Esophagus squamous epithelium (tissue), 4 donors: ENCODE measurements around the gene RAB6B.

ENCODE experiments used
- POLR2A ChIP-seq, 4 donors: fragments of 450-650 bp; IDR thresholded peaks; one replicate each; pipeline ENCODE4 v1.6.1; 2017; ENCODE audit warnings: antibody characterized with exemption in 4 of 4, mild to moderate bottlenecking in 4 of 4, moderate library complexity in 3 of 4
- TF ChIP-seq, protein P1 (sequence below), 6 experiments: fragments of 450-650 bp in 4 of 6; fragments of 200-600 bp in 2 of 6; sonication (generic) in 2 of 6; IDR thresholded peaks; one replicate each; pipeline ENCODE4 v1.5.1; 2016 to 2019; ENCODE audit warnings: antibody characterized with exemption in 6 of 6, mild to moderate bottlenecking in 4 of 6, moderate library complexity in 4 of 6

DNA sequence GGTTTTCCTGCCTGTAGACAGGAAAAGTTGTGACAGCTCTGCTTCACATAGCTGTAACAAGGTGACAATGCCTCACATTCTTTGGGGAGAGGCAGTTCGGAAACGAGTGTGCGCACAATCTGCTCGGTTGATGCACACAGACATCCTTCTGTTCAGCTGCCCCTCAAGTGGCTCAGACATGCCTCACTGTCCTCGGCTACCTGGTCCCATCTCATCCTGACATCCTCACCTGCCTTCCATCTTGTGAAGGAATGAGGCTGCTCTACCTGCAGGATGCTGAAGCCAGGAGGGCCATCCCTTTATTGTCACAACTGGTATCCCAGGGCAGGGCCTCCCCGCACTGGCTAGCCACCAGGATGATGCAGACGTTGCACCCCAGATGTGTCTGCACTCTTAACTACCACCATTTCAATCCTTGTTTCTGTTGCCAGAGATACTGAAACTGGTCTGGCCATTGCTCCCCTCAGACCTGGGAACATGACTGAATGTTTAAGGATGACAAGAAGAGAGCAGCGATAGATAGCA lies 70.7 kb downstream of the RAB6B start:
- TF ChIP-seq, protein P1, sequence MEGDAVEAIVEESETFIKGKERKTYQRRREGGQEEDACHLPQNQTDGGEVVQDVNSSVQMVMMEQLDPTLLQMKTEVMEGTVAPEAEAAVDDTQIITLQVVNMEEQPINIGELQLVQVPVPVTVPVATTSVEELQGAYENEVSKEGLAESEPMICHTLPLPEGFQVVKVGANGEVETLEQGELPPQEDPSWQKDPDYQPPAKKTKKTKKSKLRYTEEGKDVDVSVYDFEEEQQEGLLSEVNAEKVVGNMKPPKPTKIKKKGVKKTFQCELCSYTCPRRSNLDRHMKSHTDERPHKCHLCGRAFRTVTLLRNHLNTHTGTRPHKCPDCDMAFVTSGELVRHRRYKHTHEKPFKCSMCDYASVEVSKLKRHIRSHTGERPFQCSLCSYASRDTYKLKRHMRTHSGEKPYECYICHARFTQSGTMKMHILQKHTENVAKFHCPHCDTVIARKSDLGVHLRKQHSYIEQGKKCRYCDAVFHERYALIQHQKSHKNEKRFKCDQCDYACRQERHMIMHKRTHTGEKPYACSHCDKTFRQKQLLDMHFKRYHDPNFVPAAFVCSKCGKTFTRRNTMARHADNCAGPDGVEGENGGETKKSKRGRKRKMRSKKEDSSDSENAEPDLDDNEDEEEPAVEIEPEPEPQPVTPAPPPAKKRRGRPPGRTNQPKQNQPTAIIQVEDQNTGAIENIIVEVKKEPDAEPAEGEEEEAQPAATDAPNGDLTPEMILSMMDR (IDR thresholded peaks at IDR 0.05), result no peak
- no peak for TF ChIP-seq POLR2A (IDR thresholded peaks at IDR 0.05)
